ENCODE measurements around the gene CCN5.

GRCh38 chr20:44743080-44743701 lies 28.0 kb downstream of the CCN5 start:
- no peak for TF ChIP-seq ZNF239 (tag by site-specific recombination; IDR thresholded peaks at IDR 0.05)
- no peak for TF ChIP-seq CTCF (tag by site-specific recombination; IDR thresholded peaks at IDR 0.05)
- TF ChIP-seq ZNF202 (tag by site-specific recombination; IDR thresholded peaks at IDR 0.05; ENCODE audit: borderline replicate concordance): no peak
- TF ChIP-seq YY1 (tag by site-specific recombination; IDR thresholded peaks at IDR 0.05): no peak
- TF ChIP-seq ZNF398 (tag by site-specific recombination; IDR thresholded peaks at IDR 0.05): no peak
- no peak for TF ChIP-seq PRDM10 (tag by site-specific recombination; IDR thresholded peaks at IDR 0.05)
- TF ChIP-seq ZNF335 (tag by site-specific recombination; conservative IDR thresholded peaks at IDR 0.05): no peak
- no peak for TF ChIP-seq ZNF280D (tag by site-specific recombination; IDR thresholded peaks at IDR 0.05)
- no peak for TF ChIP-seq ZNF350 (tag by site-specific recombination; IDR thresholded peaks at IDR 0.05)
